HEK293 (cell line): ENCODE results near the gene INTS15.

Experiments used
- CTCF ChIA-PET: fragments of 350-600 bp; formaldehyde crosslinking; extraction: SDS; loops from one replicate; lab custom pipeline; 2021; ENCODE audit warnings: antibody characterized with exemption; lab: Yijun Ruan, JAX
- POLR2A ChIA-PET: fragments of 300-600 bp; formaldehyde crosslinking; extraction: SDS; loops from one replicate; lab custom pipeline; 2020; ENCODE audit warnings: antibody characterized with exemption, inconsistent platforms; lab: Yijun Ruan, JAX
- H3K27ac ChIP-seq: fragments of 200-500 bp; sonication (Bioruptor generic); 2 replicates; pipeline ENCODE4 v1.5.1; 2014; ENCODE audit warnings: low read depth, low read length, control low read depth, inconsistent platforms; ENCODE audit errors: extremely low read depth
- H3K36me3 ChIP-seq, 2 experiments: fragments of 200-500 bp in 1 of 2; sonication (Bioruptor generic) in 1 of 2; 1 replicate in 1 of 2; 2 replicates in 1 of 2; pipeline ENCODE4 v1.5.1; 2014 to 2017; ENCODE audit warnings: inconsistent platforms in 2 of 2, low read length in 2 of 2; ENCODE audit not compliant: control insufficient read depth in 2 of 2, insufficient read depth in 1 of 2
- H3K4me1 ChIP-seq: fragments of 200-500 bp; sonication (Bioruptor generic); 2 replicates; pipeline ENCODE4 v1.5.1; 2014; ENCODE audit warnings: mild to moderate bottlenecking, low read length, inconsistent platforms; ENCODE audit not compliant: control insufficient read depth, insufficient read depth
- H3K4me3 ChIP-seq: 2 replicates; pipeline ENCODE4 v1.5.1; 2011; ENCODE audit warnings: low read depth, mild to moderate bottlenecking, control low read depth, low read length, moderate library complexity
- H3K9me3 ChIP-seq: fragments of 200-500 bp; sonication (Bioruptor generic); 2 replicates; pipeline ENCODE4 v1.5.1; 2014; ENCODE audit warnings: low read depth, low read length, inconsistent platforms; ENCODE audit not compliant: control insufficient read depth, insufficient read depth
- BCL11B ChIP-seq: fragments of 450-650 bp; formaldehyde crosslinking; IDR thresholded peaks from 2 replicates; pipeline ENCODE4 v1.5.1; 2016; ENCODE audit warnings: low read depth, missing biosample characterization, missing genetic modification characterization
- CTCF ChIP-seq: fragments of 450-650 bp; formaldehyde crosslinking; IDR thresholded peaks from 2 replicates; pipeline ENCODE4 v1.5.1; 2016; ENCODE audit warnings: missing biosample characterization, missing genetic modification characterization
- KLF1 ChIP-seq: fragments of 450-650 bp; formaldehyde crosslinking; IDR thresholded peaks from 2 replicates; pipeline ENCODE4 v1.5.1; 2016; ENCODE audit warnings: missing biosample characterization, missing genetic modification characterization
- KLF9 ChIP-seq: fragments of 450-650 bp; formaldehyde crosslinking; IDR thresholded peaks from 2 replicates; pipeline ENCODE4 v1.5.1; 2016; ENCODE audit warnings: missing biosample characterization, missing genetic modification characterization, low read depth
- OVOL3 ChIP-seq: fragments of 450-650 bp; formaldehyde crosslinking; IDR thresholded peaks from 2 replicates; pipeline ENCODE4 v1.5.1; 2016; ENCODE audit warnings: missing biosample characterization, missing genetic modification characterization
- PRDM2 ChIP-seq: fragments of 450-650 bp; formaldehyde crosslinking; IDR thresholded peaks from 2 replicates; pipeline ENCODE4 v1.5.1; 2016; ENCODE audit warnings: missing biosample characterization, missing genetic modification characterization, borderline replicate concordance
- PRDM6 ChIP-seq: fragments of 450-650 bp; formaldehyde crosslinking; IDR thresholded peaks from 2 replicates; pipeline ENCODE4 v1.5.1; 2017; ENCODE audit warnings: missing biosample characterization, missing genetic modification characterization
- REPIN1 ChIP-seq: fragments of 450-650 bp; formaldehyde crosslinking; IDR thresholded peaks from 2 replicates; pipeline ENCODE4 v1.5.1; 2017; ENCODE audit warnings: missing biosample characterization, missing genetic modification characterization, low read depth
- SALL2 ChIP-seq: fragments of 450-650 bp; formaldehyde crosslinking; IDR thresholded peaks from 2 replicates; pipeline ENCODE4 v1.5.0; 2017; ENCODE audit warnings: missing biosample characterization, mild to moderate bottlenecking, missing genetic modification characterization, borderline replicate concordance
- ZFP3 ChIP-seq: fragments of 450-650 bp; formaldehyde crosslinking; IDR thresholded peaks from 2 replicates; pipeline ENCODE4 v1.5.1; 2016; ENCODE audit warnings: low read depth, missing biosample characterization, missing genetic modification characterization
- ZNF202 ChIP-seq: fragments of 450-650 bp; formaldehyde crosslinking; IDR thresholded peaks from 2 replicates; pipeline ENCODE4 v1.5.1; 2016; ENCODE audit warnings: missing biosample characterization, missing genetic modification characterization, borderline replicate concordance
- ZNF221 ChIP-seq: fragments of 450-650 bp; formaldehyde crosslinking; IDR thresholded peaks from 2 replicates; pipeline ENCODE4 v1.5.1; 2017; ENCODE audit warnings: missing biosample characterization, missing genetic modification characterization, borderline replicate concordance
- ZNF239 ChIP-seq: fragments of 450-650 bp; formaldehyde crosslinking; IDR thresholded peaks from 2 replicates; pipeline ENCODE4 v1.5.1; 2016; ENCODE audit warnings: missing biosample characterization, missing genetic modification characterization
- ZNF24 ChIP-seq: fragments of 450-650 bp; formaldehyde crosslinking; IDR thresholded peaks from 2 replicates; pipeline ENCODE4 v1.5.1; 2016; ENCODE audit warnings: missing biosample characterization, missing genetic modification characterization
- ZNF37A ChIP-seq: fragments of 450-650 bp; IDR thresholded peaks from 2 replicates; pipeline ENCODE4 v1.5.1; 2018; ENCODE audit warnings: missing biosample characterization, missing genetic modification characterization
- ZNF404 ChIP-seq: fragments of 450-650 bp; formaldehyde crosslinking; IDR thresholded peaks from 2 replicates; pipeline ENCODE4 v1.5.1; 2017; ENCODE audit warnings: missing biosample characterization, missing genetic modification characterization
- ZNF488 ChIP-seq: fragments of 450-650 bp; formaldehyde crosslinking; IDR thresholded peaks from 2 replicates; pipeline ENCODE4 v1.5.1; 2016; ENCODE audit warnings: missing biosample characterization, missing genetic modification characterization
- ZNF501 ChIP-seq: fragments of 450-650 bp; formaldehyde crosslinking; IDR thresholded peaks from 2 replicates; pipeline ENCODE4 v1.5.1; 2016; ENCODE audit warnings: missing biosample characterization, missing genetic modification characterization
- ZNF792 ChIP-seq: fragments of 450-650 bp; formaldehyde crosslinking; IDR thresholded peaks from 2 replicates; pipeline ENCODE4 v1.5.1; 2016; ENCODE audit warnings: missing biosample characterization, missing genetic modification characterization
- ZSCAN23 ChIP-seq: fragments of 450-650 bp; formaldehyde crosslinking; IDR thresholded peaks from 2 replicates; pipeline ENCODE4 v1.5.1; 2016; ENCODE audit warnings: missing biosample characterization, missing genetic modification characterization

Gene INTS15

GRCh38 chr7:6650086-6650485, 60.3 kb downstream of the INTS15 start (continued):
- no peak for TF ChIP-seq CTCF

GRCh38 chr7:6650521-6651011, 60.7 kb downstream of the INTS15 start:
- ChIA-PET POLR2A (no interaction called here), CTCF (no interaction called here)
- Histone ChIP-seq H3K36me3 (peaks cover 6 to 86% of the 10 kb centered on the region in 2 experiments; a peak in 2 of 3 replicates), H3K4me3 (no peak overlapping the region), H3K4me1 (no peaks in the 10 kb centered on the region), H3K27ac (no peak overlapping the region), H3K9me3 (no peaks in the 10 kb centered on the region)
- TF ChIP-seq REPIN1 (tag by site-specific recombination) (no peak), ZNF404 (tag by site-specific recombination) (no peak), ZSCAN23 (tag by site-specific recombination) (no peak), ZNF488 (no peak), ZNF221 (tag by site-specific recombination) (no peak), PRDM6 (no peak), SALL2 (tag by site-specific recombination) (no peak), ZNF37A (no peak), ZNF239 (tag by site-specific recombination) (no peak), ZNF24 (tag by site-specific recombination) (no peak), BCL11B (tag by site-specific recombination) (no peak), KLF9 (no peak), OVOL3 (tag by site-specific recombination) (no peak)

GRCh38 chr7:6651851-6652445, 62.1 kb downstream of the INTS15 start:
- H3K4me1 ChIP-seq, result no peaks in the 10 kb centered on the region
- ChIA-PET CTCF (no interaction called here), POLR2A (no interaction called here)
- no peak overlapping the region for H3K27ac ChIP-seq
- H3K36me3 ChIP-seq, result peaks cover 6 to 75% of the 10 kb centered on the region in 2 experiments; a peak in 2 of 3 replicates
- H3K9me3 ChIP-seq, result no peaks in the 10 kb centered on the region
- TF ChIP-seq ZFP3 (tag by site-specific recombination), result no peak
- H3K4me3 ChIP-seq, result no peak overlapping the region

GRCh38 chr7:6652446-6653011, 62.7 kb downstream of the INTS15 start:
- Histone ChIP-seq H3K9me3 (no peaks in the 10 kb centered on the region), H3K4me3 (no peak overlapping the region), H3K27ac (no peak overlapping the region), H3K36me3 (peaks cover 6 to 69% of the 10 kb centered on the region in 2 experiments; a peak in 2 of 3 replicates), H3K4me1 (no peaks in the 10 kb centered on the region)
- TF ChIP-seq PRDM2 (tag by site-specific recombination), result no peak
- TF ChIP-seq ZNF202 (tag by site-specific recombination), result no peak
- no peak for TF ChIP-seq ZNF501 (tag by site-specific recombination)
- no peak for TF ChIP-seq ZNF792 (tag by site-specific recombination)
- TF ChIP-seq KLF1, result no peak
- ChIA-PET CTCF (no interaction called here), POLR2A (no interaction called here)
